ENCODE data around the gene NPAS3. TPM values are rescaled to one million over a fixed set of nuclear protein-coding genes. Genes with fewer than 3 reads are reported as not detected.

NPAS3 gene
- polyA plus RNA-seq, 2 of the 4 experiments (the other 2 are of a cell fraction) = not detected

GRCh38 chr14:33063521-33063920 is 124.8 kb downstream of the NPAS3 start:
- TF ChIP-seq ZSCAN20 (CRISPR knock-in tag; IDR thresholded peaks at IDR 0.05) = no peak
- no peak for TF ChIP-seq EP300 (IDR thresholded peaks at IDR 0.05)
- TF ChIP-seq MAZ (IDR thresholded peaks at IDR 0.05; ENCODE audit: borderline replicate concordance, low read depth, low read length) = no peak
- no peak for TF ChIP-seq HES2 (IDR thresholded peaks at IDR 0.05)
- no peak for TF ChIP-seq CBX2 (IDR thresholded peaks at IDR 0.05; ENCODE audit: borderline replicate concordance, low read depth)
- TF ChIP-seq RNF2 (IDR thresholded peaks at IDR 0.05; ENCODE audit: borderline replicate concordance, low read depth) = no peak
- TF ChIP-seq SREBF2 (IDR thresholded peaks at IDR 0.05) = no peak
- TF ChIP-seq HDAC2 (IDR thresholded peaks at IDR 0.05) = no peak
- TF ChIP-seq ZC3H11A (IDR thresholded peaks at IDR 0.05) = no peak
- TF ChIP-seq HOXA7 (CRISPR knock-in tag; IDR thresholded peaks at IDR 0.05) = no peak
- TF ChIP-seq, protein P1, sequence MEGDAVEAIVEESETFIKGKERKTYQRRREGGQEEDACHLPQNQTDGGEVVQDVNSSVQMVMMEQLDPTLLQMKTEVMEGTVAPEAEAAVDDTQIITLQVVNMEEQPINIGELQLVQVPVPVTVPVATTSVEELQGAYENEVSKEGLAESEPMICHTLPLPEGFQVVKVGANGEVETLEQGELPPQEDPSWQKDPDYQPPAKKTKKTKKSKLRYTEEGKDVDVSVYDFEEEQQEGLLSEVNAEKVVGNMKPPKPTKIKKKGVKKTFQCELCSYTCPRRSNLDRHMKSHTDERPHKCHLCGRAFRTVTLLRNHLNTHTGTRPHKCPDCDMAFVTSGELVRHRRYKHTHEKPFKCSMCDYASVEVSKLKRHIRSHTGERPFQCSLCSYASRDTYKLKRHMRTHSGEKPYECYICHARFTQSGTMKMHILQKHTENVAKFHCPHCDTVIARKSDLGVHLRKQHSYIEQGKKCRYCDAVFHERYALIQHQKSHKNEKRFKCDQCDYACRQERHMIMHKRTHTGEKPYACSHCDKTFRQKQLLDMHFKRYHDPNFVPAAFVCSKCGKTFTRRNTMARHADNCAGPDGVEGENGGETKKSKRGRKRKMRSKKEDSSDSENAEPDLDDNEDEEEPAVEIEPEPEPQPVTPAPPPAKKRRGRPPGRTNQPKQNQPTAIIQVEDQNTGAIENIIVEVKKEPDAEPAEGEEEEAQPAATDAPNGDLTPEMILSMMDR (IDR thresholded peaks at IDR 0.05) = no peak
- no peak overlapping the region for H3K4me3 ChIP-seq
- H3K4me1 ChIP-seq = no peaks in the 10 kb centered on the region
- DNase-seq (ENCODE audit: low read depth in 1 of 2, low spot score in 1 of 2) = no peak
- H3K4me2 ChIP-seq = no peak overlapping the region
- 59% methylated on average over 4 of the region's 4 CpGs for WGBS (ENCODE audit: missing lambda C conversion rate)
- no peak for ATAC-seq
- ChIA-PET CTCF (no interaction called here), POLR2A (no interaction called here)
- H3K27ac ChIP-seq = no peak overlapping the region
- FAIRE-seq = no peak
- no peaks in the 10 kb centered on the region for H3K9me3 ChIP-seq

DNA sequence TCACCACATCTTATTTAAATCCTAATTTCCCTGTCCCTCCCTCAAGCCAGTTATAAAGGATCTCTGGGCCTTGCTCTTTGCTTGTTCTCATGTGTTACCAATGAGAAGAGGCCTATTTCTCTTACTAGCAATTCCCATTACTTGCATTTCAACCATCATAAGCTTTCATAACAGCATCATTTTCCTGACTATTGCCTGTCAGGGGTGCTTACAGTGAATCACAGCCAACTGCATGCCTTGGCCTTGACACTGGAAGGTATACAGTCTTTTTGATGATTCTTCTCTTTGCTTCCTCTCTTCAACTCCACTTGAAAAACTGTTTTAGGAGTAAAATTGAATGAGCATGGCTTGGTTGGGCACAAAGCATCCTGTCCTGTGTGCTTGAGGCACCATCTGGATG is 127.0 kb downstream of the NPAS3 start:
- TF ChIP-seq, protein P1 (IDR thresholded peaks at IDR 0.05) = no peak
- TF ChIP-seq RCOR1 (IDR thresholded peaks at IDR 0.05; ENCODE audit: low read depth, low read length) (no peak), NR3C1 (IDR thresholded peaks at IDR 0.05) (no peak), CEBPB (IDR thresholded peaks at IDR 0.05) (no peak), BCL3 (IDR thresholded peaks at IDR 0.05) (no peak), HES2 (IDR thresholded peaks at IDR 0.05) (no peak), NFE2L2 (conservative IDR thresholded peaks at IDR 0.05; ENCODE audit: low read length) (no peak), CBX2 (IDR thresholded peaks at IDR 0.05; ENCODE audit: borderline replicate concordance, low read depth) (no peak)
- TF ChIP-seq, protein P2, sequence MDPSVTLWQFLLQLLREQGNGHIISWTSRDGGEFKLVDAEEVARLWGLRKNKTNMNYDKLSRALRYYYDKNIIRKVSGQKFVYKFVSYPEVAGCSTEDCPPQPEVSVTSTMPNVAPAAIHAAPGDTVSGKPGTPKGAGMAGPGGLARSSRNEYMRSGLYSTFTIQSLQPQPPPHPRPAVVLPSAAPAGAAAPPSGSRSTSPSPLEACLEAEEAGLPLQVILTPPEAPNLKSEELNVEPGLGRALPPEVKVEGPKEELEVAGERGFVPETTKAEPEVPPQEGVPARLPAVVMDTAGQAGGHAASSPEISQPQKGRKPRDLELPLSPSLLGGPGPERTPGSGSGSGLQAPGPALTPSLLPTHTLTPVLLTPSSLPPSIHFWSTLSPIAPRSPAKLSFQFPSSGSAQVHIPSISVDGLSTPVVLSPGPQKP (IDR thresholded peaks at IDR 0.05; ENCODE audit: low read depth, low read length) = no peak
- TF ChIP-seq, protein P3, sequence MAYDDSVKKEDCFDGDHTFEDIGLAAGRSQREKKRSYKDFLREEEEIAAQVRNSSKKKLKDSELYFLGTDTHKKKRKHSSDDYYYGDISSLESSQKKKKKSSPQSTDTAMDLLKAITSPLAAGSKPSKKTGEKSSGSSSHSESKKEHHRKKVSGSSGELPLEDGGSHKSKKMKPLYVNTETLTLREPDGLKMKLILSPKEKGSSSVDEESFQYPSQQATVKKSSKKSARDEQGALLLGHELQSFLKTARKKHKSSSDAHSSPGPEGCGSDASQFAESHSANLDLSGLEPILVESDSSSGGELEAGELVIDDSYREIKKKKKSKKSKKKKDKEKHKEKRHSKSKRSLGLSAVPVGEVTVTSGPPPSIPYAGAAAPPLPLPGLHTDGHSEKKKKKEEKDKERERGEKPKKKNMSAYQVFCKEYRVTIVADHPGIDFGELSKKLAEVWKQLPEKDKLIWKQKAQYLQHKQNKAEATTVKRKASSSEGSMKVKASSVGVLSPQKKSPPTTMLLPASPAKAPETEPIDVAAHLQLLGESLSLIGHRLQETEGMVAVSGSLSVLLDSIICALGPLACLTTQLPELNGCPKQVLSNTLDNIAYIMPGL (CRISPR knock-in tag; IDR thresholded peaks at IDR 0.05; ENCODE audit: borderline replicate concordance) = no peak
- H3K4me2 ChIP-seq = no peak overlapping the region
- no peaks in the 10 kb centered on the region for H3K9me3 ChIP-seq
- POLR2A ChIA-PET = no interaction called here
- H3K4me3 ChIP-seq = no peak overlapping the region
- no peak overlapping the region for H3K27ac ChIP-seq
- ATAC-seq (no peak), DNase-seq (ENCODE audit: low read depth in 1 of 2, low spot score in 1 of 2) (no peak), FAIRE-seq (no peak)
- H3K4me1 ChIP-seq = no peaks in the 10 kb centered on the region
- CTCF ChIA-PET = no interaction called here

Measured in A549 (cell line).